Panc1 (cell line): ENCODE data around the gene ARFIP1.

Experiments
- POLR2AphosphoS5 ChIP-seq: IDR thresholded peaks from 2 replicates; pipeline ENCODE4 v1.6.1; 2012; ENCODE audit warnings: mild to moderate bottlenecking, low read depth, low read length, moderate library complexity
- SIN3A ChIP-seq: IDR thresholded peaks from 2 replicates; pipeline ENCODE4 v1.6.1; 2012; ENCODE audit warnings: low read depth, mild to moderate bottlenecking, low read length, moderate library complexity, borderline replicate concordance; ENCODE audit not compliant: insufficient read depth
- TCF7L2 ChIP-seq: IDR thresholded peaks from 2 replicates; pipeline ENCODE4 v1.6.1; 2011; ENCODE audit warnings: mild to moderate bottlenecking, low read depth, low read length, inconsistent platforms
- TF ChIP-seq, protein P1 (sequence below): fragments of 450-650 bp; IDR thresholded peaks from 2 replicates; pipeline ENCODE4 v1.5.1; 2017; ENCODE audit warnings: mild to moderate bottlenecking

DNA sequence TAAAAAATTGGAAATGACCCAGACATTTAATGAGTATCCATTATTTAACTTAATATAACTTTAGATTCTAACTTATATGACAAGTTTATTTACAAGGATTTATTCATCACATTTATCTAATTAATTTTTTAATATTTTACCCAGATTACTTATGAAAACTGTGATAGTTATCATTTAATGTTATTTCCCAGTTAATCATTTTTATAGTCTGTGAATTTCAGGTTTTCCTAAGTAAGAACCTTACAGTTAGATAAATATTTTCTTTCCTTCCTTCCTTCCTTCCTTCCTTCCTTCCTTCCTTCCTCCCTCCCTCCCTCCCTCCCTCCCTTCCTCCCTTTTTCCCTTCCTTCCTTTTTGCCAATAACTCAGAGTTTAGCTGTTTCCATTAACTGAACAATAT is 141.5 kb downstream of the ARFIP1 start:
- TF ChIP-seq, protein P1, sequence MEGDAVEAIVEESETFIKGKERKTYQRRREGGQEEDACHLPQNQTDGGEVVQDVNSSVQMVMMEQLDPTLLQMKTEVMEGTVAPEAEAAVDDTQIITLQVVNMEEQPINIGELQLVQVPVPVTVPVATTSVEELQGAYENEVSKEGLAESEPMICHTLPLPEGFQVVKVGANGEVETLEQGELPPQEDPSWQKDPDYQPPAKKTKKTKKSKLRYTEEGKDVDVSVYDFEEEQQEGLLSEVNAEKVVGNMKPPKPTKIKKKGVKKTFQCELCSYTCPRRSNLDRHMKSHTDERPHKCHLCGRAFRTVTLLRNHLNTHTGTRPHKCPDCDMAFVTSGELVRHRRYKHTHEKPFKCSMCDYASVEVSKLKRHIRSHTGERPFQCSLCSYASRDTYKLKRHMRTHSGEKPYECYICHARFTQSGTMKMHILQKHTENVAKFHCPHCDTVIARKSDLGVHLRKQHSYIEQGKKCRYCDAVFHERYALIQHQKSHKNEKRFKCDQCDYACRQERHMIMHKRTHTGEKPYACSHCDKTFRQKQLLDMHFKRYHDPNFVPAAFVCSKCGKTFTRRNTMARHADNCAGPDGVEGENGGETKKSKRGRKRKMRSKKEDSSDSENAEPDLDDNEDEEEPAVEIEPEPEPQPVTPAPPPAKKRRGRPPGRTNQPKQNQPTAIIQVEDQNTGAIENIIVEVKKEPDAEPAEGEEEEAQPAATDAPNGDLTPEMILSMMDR = no peak
- TF ChIP-seq SIN3A (no peak), TCF7L2 (no peak), POLR2AphosphoS5 (no peak)
